Measurements from ENCODE around the gene GALNT7. TPM values are rescaled to one million over a fixed set of nuclear protein-coding genes. Genes with fewer than 3 reads are reported as not detected.

Gene GALNT7
- total RNA-seq, 1 experiment from 2014 or later = 16.8 TPM

GRCh38 chr4:173166491-173166890 is 2.1 kb upstream of the GALNT7 start:
- no peaks in the 10 kb centered on the region for H3K4me1 Mint-ChIP-seq (ENCODE audit: low read depth, unreplicated experiment)
- intact Hi-C loops (cut with micrococcal nuclease; ENCODE audit: unreplicated experiment) = no loop called here
- no peak overlapping the region for H3K4me3 ChIP-seq (ENCODE audit: low read depth, low read length)
- H3K27me3 Mint-ChIP-seq (ENCODE audit: insufficient read depth, unreplicated experiment) = no peaks in the 10 kb centered on the region
- no peak for DNase-seq
- H3K4me1 ChIP-seq = peaks cover 8% of the 10 kb centered on the region; the same call in 1 of the 2 replicates
- no peak overlapping the region for H3K27ac Mint-ChIP-seq (ENCODE audit: unreplicated experiment)
- H3K9me3 Mint-ChIP-seq (ENCODE audit: unreplicated experiment) = no peaks in the 10 kb centered on the region
- no peak overlapping the region for H3K4me3 Mint-ChIP-seq (ENCODE audit: unreplicated experiment)
- BruUV-seq (replicated peaks) = no TSS peak
- TF ChIP-seq CTCF (IDR thresholded peaks at IDR 0.05; ENCODE audit: insufficient read depth in 1 of 2, low read depth in 1 of 2, low read length in 1 of 2, severe bottlenecking in 1 of 2, unreplicated experiment in 1 of 2) = no peak
- H3K36me3 Mint-ChIP-seq (ENCODE audit: insufficient read depth, unreplicated experiment) = peaks cover 8% of the 10 kb centered on the region
- H3K36me3 ChIP-seq (ENCODE audit: control insufficient read depth, insufficient read depth, low read length) = no peaks in the 10 kb centered on the region
- no peaks in the 10 kb centered on the region for H3K27me3 ChIP-seq (replicated peaks; ENCODE audit: control insufficient read depth, insufficient read depth, low read length)
- H3K9me3 ChIP-seq = no peaks in the 10 kb centered on the region
- ChIA-PET POLR2A (no interaction called here), CTCF (no interaction called here)

GRCh38 chr4:173167758-173168395 is 734 bp upstream of the GALNT7 start:
- TF ChIP-seq CTCF (IDR thresholded peaks at IDR 0.05; ENCODE audit: insufficient read depth in 1 of 2, low read depth in 1 of 2, low read length in 1 of 2, severe bottlenecking in 1 of 2, unreplicated experiment in 1 of 2) = no peak
- peak overlapping the region; percentile 85 for H3K27ac Mint-ChIP-seq (ENCODE audit: unreplicated experiment)
- no peaks in the 10 kb centered on the region for H3K9me3 Mint-ChIP-seq (ENCODE audit: unreplicated experiment)
- Histone ChIP-seq H3K36me3 (ENCODE audit: control insufficient read depth, insufficient read depth, low read length) (no peaks in the 10 kb centered on the region), H3K27me3 (replicated peaks; ENCODE audit: control insufficient read depth, insufficient read depth, low read length) (no peaks in the 10 kb centered on the region), H3K4me3 (ENCODE audit: low read depth, low read length) (peak overlapping the region; percentile 58), H3K4me1 (peaks cover 8% of the 10 kb centered on the region; the same call in 1 of the 2 replicates), H3K9me3 (no peaks in the 10 kb centered on the region)
- H3K4me1 Mint-ChIP-seq (ENCODE audit: low read depth, unreplicated experiment) = no peaks in the 10 kb centered on the region
- H3K27me3 Mint-ChIP-seq (ENCODE audit: insufficient read depth, unreplicated experiment) = no peaks in the 10 kb centered on the region
- H3K4me3 Mint-ChIP-seq (ENCODE audit: unreplicated experiment) = peak overlapping the region; percentile 90
- DNase-seq = peak; percentile 47 to 69
- POLR2A ChIA-PET = interaction anchor here (0.6 to 1.3 kb wide), 3 partner anchors 86 to 1294 kb away, joined by 4 to 12 read pairs (median 9); partner anchors contain the start of gene HMGB2
- peaks cover 8% of the 10 kb centered on the region for H3K36me3 Mint-ChIP-seq (ENCODE audit: insufficient read depth, unreplicated experiment)
- CTCF ChIA-PET = interaction anchor here (1.0 to 1.4 kb wide), 3 partner anchors 90 to 154 kb away, joined by 5 to 7 read pairs (median 6); no protein-coding TSS in a partner anchor
- intact Hi-C loops (cut with micrococcal nuclease; ENCODE audit: unreplicated experiment) = loop anchor here (1.0 to 2.0 kb wide), 2 partner anchors 47 to 89 kb away; no protein-coding TSS in a partner anchor
- TSS peak; percentile 79 for BruUV-seq (replicated peaks)

GRCh38 chr4:173169178-173169427 is 492 bp downstream of the GALNT7 start:
- Mint-ChIP-seq H3K36me3 (ENCODE audit: insufficient read depth, unreplicated experiment) (peaks cover 8% of the 10 kb centered on the region), H3K27ac (ENCODE audit: unreplicated experiment) (no peak overlapping the region), H3K9me3 (ENCODE audit: unreplicated experiment) (no peaks in the 10 kb centered on the region), H3K27me3 (ENCODE audit: insufficient read depth, unreplicated experiment) (no peaks in the 10 kb centered on the region), H3K4me3 (ENCODE audit: unreplicated experiment) (no peak overlapping the region), H3K4me1 (ENCODE audit: low read depth, unreplicated experiment) (no peaks in the 10 kb centered on the region)
- BruUV-seq (replicated peaks) = no TSS peak
- ChIA-PET POLR2A (interaction anchor here (1.3 kb wide), 1 partner anchor 165 kb away, joined by 12 read pairs; the partner anchor contains the start of gene HMGB2), CTCF (interaction anchor here (1.4 to 1.9 kb wide), 2 partner anchors 156 kb away, joined by 7 to 9 read pairs; no protein-coding TSS in a partner anchor)
- Histone ChIP-seq H3K4me1 (peaks cover 12% of the 10 kb centered on the region), H3K36me3 (ENCODE audit: control insufficient read depth, insufficient read depth, low read length) (no peaks in the 10 kb centered on the region), H3K4me3 (ENCODE audit: low read depth, low read length) (peak overlapping the region; percentile 58), H3K27me3 (replicated peaks; ENCODE audit: control insufficient read depth, insufficient read depth, low read length) (no peaks in the 10 kb centered on the region), H3K9me3 (no peaks in the 10 kb centered on the region)
- DNase-seq = no peak
- no peak for TF ChIP-seq CTCF (IDR thresholded peaks at IDR 0.05; ENCODE audit: insufficient read depth in 1 of 2, low read depth in 1 of 2, low read length in 1 of 2, severe bottlenecking in 1 of 2, unreplicated experiment in 1 of 2)
- intact Hi-C loops (cut with micrococcal nuclease; ENCODE audit: unreplicated experiment) = loop anchor here (2.0 kb wide), 1 partner anchor 48 kb away; no protein-coding TSS in a partner anchor

All from Caco-2 (cell line).